A673 (cell line): ENCODE data around the gene SERINC5. TPM values are rescaled to one million over a fixed set of nuclear protein-coding genes. Genes with fewer than 3 reads are reported as not detected.
"Not testable (repeated sequence)": the region's sequence is repeated elsewhere in the genome, so short reads cannot be mapped to it uniquely, and the experiment has no call there.

Experiments used
- BruUV-seq: library from RNA; stranded (reverse); fragments of 400-500 nt; replicated peaks from 2 replicates; lab custom pipeline; 2021; lab: Mats Ljungman, UMichigan
- CTCF ChIA-PET: fragments of 300-600 bp; sonication (Branson Sonifier 250); formaldehyde crosslinking; loops from one replicate; lab custom pipeline; 2022; ENCODE audit warnings: antibody characterized with exemption; lab: Charles Lee
- POLR2A ChIA-PET: fragments of 300-600 bp; sonication (Branson Sonifier 250); formaldehyde crosslinking; loops from one replicate; lab custom pipeline; 2022; ENCODE audit warnings: antibody characterized with exemption; ENCODE audit not compliant: low non-redundant PET; lab: Charles Lee
- DNase-seq: peaks from one replicate; pipeline ENCODE4 v3.0.0-alpha.2; 2015; ENCODE audit warnings: low spot score
- H3K27ac ChIP-seq: fragments of 200-600 bp; sonication (generic); 2 replicates; pipeline ENCODE4 v1.5.1; 2016; ENCODE audit warnings: mixed run types, low read depth, mild to moderate bottlenecking, mixed read lengths, antibody characterized with exemption, low read length; ENCODE audit not compliant: poor library complexity, severe bottlenecking
- H3K27me3 ChIP-seq: fragments of 200-600 bp; sonication (generic); replicated peaks from 2 replicates; pipeline ENCODE4 v1.6.1; 2017; ENCODE audit warnings: mixed run types, low read depth, mild to moderate bottlenecking, mixed read lengths, antibody characterized with exemption, low read length; ENCODE audit not compliant: insufficient read depth, poor library complexity
- H3K36me3 ChIP-seq: fragments of 200-600 bp; sonication (generic); 2 replicates; pipeline ENCODE4 v1.6.1; 2016; ENCODE audit warnings: mixed run types, mild to moderate bottlenecking, mixed read lengths, antibody characterized with exemption, low read length; ENCODE audit not compliant: insufficient read depth, poor library complexity, severe bottlenecking
- H3K4me1 ChIP-seq: fragments of 200-600 bp; sonication (generic); 2 replicates; pipeline ENCODE4 v1.6.1; 2017; ENCODE audit warnings: mixed run types, mild to moderate bottlenecking, mixed read lengths, antibody characterized with exemption, low read length; ENCODE audit not compliant: insufficient read depth, poor library complexity, severe bottlenecking
- H3K4me3 ChIP-seq: fragments of 200-600 bp; sonication (generic); 2 replicates; pipeline ENCODE4 v1.5.1; 2016; ENCODE audit warnings: low read depth, mixed run types, mild to moderate bottlenecking, mixed read lengths, low read length; ENCODE audit not compliant: poor library complexity, severe bottlenecking
- H3K9me3 ChIP-seq: fragments of 200-600 bp; sonication (generic); 2 replicates; pipeline ENCODE4 v1.6.1; 2016; ENCODE audit warnings: mixed run types, low read depth, mild to moderate bottlenecking, mixed read lengths, antibody characterized with exemption, low read length; ENCODE audit not compliant: poor library complexity, severe bottlenecking
- EZH2 ChIP-seq: fragments of 200-600 bp; sonication (generic); IDR thresholded peaks from 2 replicates; pipeline ENCODE4 v1.6.1; 2017; ENCODE audit warnings: borderline replicate concordance, low read depth, mild to moderate bottlenecking, mixed read lengths, antibody characterized with exemption, low read length; ENCODE audit not compliant: poor library complexity, severe bottlenecking
- intact Hi-C: fragments of 100-400 bp; cut with micrococcal nuclease; formaldehyde crosslinking; loops from one replicate; pipeline ENCODE4 v1.10.0; 2022; ENCODE audit not compliant: unreplicated experiment
- total RNA-seq: library from RNA; stranded (reverse); gene quantifications from 2 replicates; pipeline ENCODE4 v1.2.3, GENCODE V29; 2021
- TF ChIP-seq, protein P1 (sequence below): fragments of 300-800, 200-600 bp; sonication (generic); conservative IDR thresholded peaks from 2 replicates; pipeline ENCODE4 v1.5.1; 2017; ENCODE audit warnings: low read depth, mild to moderate bottlenecking, antibody characterized with exemption, low read length, moderate library complexity, mixed read lengths

SERINC5 gene
- total RNA-seq, 1 experiment from 2014 or later = 20.6 TPM

DNA sequence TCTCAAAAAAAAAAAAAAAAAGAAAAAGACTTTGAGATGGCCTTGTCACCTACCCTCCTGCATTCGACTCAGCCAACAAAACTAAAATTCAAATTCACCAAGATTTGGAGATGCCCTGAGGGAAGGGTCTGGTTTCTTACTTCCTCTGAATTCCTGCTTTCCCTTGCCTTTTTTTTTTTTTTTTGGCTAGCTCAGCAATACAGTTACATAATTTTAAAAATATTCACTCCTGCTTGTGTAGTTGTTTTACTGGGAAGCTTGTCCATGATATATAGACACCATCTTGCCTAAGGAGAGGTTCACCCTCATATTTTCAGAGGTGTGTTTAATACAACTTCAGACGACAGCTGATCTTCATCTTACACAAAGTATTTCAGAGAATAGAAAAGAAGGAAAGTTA, 21.3 kb upstream of the SERINC5 start:
- Histone ChIP-seq H3K36me3 (no peaks in the 10 kb centered on the region), H3K4me1 (no peaks in the 10 kb centered on the region), H3K27me3 (no peaks in the 10 kb centered on the region), H3K27ac (no peak overlapping the region), H3K9me3 (no peaks in the 10 kb centered on the region), H3K4me3 (no peak overlapping the region)
- no TSS peak for BruUV-seq
- intact Hi-C loops = no loop called here
- ChIA-PET CTCF (interaction anchor here (0.7 kb wide), 1 partner anchor 31 kb away, joined by 6 read pairs; no protein-coding TSS in a partner anchor), POLR2A (no interaction called here)
- TF ChIP-seq, protein P1, sequence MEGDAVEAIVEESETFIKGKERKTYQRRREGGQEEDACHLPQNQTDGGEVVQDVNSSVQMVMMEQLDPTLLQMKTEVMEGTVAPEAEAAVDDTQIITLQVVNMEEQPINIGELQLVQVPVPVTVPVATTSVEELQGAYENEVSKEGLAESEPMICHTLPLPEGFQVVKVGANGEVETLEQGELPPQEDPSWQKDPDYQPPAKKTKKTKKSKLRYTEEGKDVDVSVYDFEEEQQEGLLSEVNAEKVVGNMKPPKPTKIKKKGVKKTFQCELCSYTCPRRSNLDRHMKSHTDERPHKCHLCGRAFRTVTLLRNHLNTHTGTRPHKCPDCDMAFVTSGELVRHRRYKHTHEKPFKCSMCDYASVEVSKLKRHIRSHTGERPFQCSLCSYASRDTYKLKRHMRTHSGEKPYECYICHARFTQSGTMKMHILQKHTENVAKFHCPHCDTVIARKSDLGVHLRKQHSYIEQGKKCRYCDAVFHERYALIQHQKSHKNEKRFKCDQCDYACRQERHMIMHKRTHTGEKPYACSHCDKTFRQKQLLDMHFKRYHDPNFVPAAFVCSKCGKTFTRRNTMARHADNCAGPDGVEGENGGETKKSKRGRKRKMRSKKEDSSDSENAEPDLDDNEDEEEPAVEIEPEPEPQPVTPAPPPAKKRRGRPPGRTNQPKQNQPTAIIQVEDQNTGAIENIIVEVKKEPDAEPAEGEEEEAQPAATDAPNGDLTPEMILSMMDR = no peak
- no peak for TF ChIP-seq EZH2
- DNase-seq = no peak

DNA sequence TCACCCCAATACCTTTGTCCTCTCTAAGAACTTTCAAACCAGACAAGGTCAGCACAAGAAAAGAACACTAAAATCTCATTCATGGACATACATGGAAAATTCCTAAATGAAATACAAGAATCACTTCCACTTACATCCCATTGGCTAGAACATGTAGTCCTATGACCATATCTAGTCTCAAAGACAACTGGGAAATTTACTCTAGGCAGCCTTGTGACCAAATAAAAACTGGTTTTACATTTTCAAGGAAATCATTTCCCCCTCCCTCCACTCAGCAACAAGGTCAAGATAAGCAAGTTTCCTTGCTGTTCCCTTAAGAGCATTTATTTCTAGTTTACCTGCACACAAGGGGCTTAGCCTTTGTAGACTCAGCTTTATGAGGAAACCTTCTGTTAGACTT, 20.3 kb upstream of the SERINC5 start:
- no TSS peak for BruUV-seq
- DNase-seq = no peak
- no peak overlapping the region for H3K4me3 ChIP-seq
- TF ChIP-seq, protein P1 = no peak
- TF ChIP-seq EZH2 = no peak
- H3K27ac ChIP-seq = no peak overlapping the region
- H3K36me3 ChIP-seq = no peaks in the 10 kb centered on the region
- ChIA-PET CTCF (interaction anchor here (1.0 kb wide), 1 partner anchor 185 kb away, joined by 9 read pairs; no protein-coding TSS in a partner anchor), POLR2A (no interaction called here)
- no peaks in the 10 kb centered on the region for H3K27me3 ChIP-seq
- no peaks in the 10 kb centered on the region for H3K9me3 ChIP-seq
- intact Hi-C loops = no loop called here
- H3K4me1 ChIP-seq = no peaks in the 10 kb centered on the region

DNA sequence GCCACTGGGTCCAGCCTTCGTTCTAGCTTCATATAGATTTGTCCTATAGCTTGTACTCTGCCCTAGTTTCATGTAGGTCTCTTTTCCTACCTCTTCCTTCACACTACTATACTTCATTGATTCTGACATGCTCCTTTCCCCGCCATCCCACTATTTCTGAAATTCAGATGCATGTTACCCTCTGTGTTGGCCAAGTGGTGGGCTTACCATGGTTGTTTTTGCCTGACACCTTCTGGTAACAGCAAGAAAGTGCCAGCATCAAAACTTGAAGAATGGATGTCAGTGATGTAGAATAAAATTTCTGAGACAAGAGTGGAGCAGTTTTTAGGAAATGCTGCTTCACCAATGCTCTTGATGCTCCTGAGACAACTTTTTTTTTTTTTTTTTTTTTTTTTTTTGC, 19.5 kb upstream of the SERINC5 start:
- no peak for TF ChIP-seq EZH2
- TF ChIP-seq, protein P1 = peak; percentile 75
- Histone ChIP-seq H3K4me3 (no peak overlapping the region), H3K4me1 (no peaks in the 10 kb centered on the region), H3K36me3 (no peaks in the 10 kb centered on the region), H3K9me3 (no peaks in the 10 kb centered on the region), H3K27me3 (no peaks in the 10 kb centered on the region), H3K27ac (no peak overlapping the region)
- BruUV-seq = no TSS peak
- intact Hi-C loops = loop anchor here (1.0 kb wide), 1 partner anchor 184 kb away; no protein-coding TSS in a partner anchor
- POLR2A ChIA-PET = no interaction called here
- DNase-seq = peak; percentile 69
- CTCF ChIA-PET = interaction anchor here (0.6 to 1.0 kb wide), 2 partner anchors 183 to 184 kb away, joined by 3 to 9 read pairs; no protein-coding TSS in a partner anchor

DNA sequence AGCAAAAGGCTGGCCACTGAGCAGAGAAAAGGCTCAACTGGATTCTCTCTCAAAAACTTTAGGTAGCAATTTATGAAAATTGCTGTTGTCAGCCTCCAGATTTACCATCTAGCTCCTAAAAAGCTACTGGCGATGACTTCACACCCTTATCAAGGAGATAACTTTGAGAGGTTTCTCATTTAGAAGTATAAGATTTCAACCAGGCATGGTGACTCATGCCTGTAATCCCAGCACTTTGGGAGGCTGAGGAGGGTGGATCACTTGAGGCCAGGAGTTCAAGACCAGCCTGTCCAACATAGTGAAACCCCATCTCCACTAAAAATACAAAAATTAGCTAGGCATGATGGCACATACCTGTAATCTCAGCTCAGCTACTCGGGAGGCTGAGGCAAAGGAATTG, 14.7 kb upstream of the SERINC5 start:
- DNase-seq, H3K4me3 ChIP-seq, H3K27me3 ChIP-seq, CTCF ChIA-PET, H3K9me3 ChIP-seq, intact Hi-C loops, BruUV-seq, H3K36me3 ChIP-seq: not testable (repeated sequence)
- peak overlapping the region; percentile 57 for H3K27ac ChIP-seq
- POLR2A ChIA-PET = interaction anchor here (0.7 kb wide), 1 partner anchor 20 kb away, joined by 3 read pairs; no protein-coding TSS in a partner anchor
- H3K4me1 ChIP-seq = peaks cover 17% of the 10 kb centered on the region
